Astrocyte (in vitro differentiated cells and primary cell): Measurements from ENCODE around the gene SELE.

ENCODE experiments used
- CTCF ChIP-seq: IDR thresholded peaks from 2 replicates; pipeline ENCODE4 v1.5.1; 2011; ENCODE audit warnings: low read depth, mild to moderate bottlenecking, inconsistent platforms, low read length, moderate library complexity; ENCODE audit not compliant: insufficient read depth
- EZH2 ChIP-seq: IDR thresholded peaks from 2 replicates; pipeline ENCODE4 v1.6.1; 2012; ENCODE audit warnings: mild to moderate bottlenecking, low read length, inconsistent platforms; ENCODE audit not compliant: insufficient read depth

- no peak for TF ChIP-seq CTCF
- no peak for TF ChIP-seq EZH2
Observed at GRCh38 chr1:169699707-169700106, 34.2 kb downstream of the SELE start.
